Activated CD4-positive, CD25-positive, alpha-beta regulatory T cell (primary cell): ENCODE measurements around the gene HSP90AA1.
"Not testable (repeated sequence)": the region's sequence is repeated elsewhere in the genome, so short reads cannot be mapped to it uniquely, and the experiment has no call there.

Experiments used
- DNase-seq, 4 experiments: peaks; one replicate each; lab custom pipeline; 2025; lab: John Stamatoyannopoulos, UW

Gene HSP90AA1

DNA sequence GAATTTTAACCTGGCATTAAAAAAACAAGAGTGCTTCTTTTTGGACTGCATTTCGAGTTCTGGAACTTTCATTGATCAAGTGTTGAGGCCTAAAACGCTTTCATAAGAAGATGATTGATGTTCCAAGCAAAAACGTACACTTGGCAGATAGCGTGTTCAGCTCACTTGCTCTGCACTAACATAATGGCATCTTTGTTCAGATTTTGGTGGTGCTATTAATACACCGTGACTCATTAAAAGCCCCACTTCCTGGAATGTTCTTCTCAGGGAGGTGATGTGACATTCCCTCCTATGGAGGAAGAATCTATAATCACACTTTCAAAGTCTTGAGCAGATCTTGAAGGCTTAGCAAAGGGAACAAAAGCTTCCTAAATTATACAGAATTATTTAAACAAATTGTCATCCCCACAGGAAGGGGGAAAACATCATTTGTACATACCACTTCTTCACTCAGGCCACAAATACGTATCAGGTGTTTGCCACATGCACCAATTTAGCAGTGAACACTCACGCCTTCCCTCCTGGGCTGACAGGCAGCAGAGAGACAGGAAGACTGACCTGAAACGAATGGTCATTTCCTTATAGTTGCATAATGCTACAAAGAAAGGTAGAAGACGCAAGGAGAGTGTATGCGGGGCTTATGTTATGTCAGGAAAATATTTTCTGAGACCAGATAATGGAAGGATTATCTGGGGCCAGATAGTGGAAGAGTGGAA is 15.4 kb downstream of the HSP90AA1 start:
- no peak for DNase-seq

DNA sequence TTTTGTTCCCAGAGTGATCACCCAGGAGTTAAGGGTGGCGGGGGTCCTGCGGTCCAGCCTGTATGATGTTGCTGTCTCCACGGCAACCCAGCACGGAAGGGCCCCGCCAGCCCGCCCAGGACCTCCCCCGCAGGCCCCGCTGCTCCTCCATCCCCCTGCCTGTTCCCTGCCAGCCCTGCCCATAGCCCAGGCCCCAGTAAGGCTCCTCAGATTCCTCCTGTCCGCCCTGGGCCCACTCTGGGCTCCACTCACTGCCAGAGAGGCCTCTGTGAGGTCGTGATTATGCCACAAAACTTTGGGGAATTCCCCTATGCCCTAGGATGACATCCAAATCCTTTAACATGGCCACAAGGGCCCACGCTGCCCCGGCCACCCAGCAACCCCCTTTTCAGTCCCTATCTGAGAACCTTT is 20.8 kb downstream of the HSP90AA1 start:
- DNase-seq: no peak

DNA sequence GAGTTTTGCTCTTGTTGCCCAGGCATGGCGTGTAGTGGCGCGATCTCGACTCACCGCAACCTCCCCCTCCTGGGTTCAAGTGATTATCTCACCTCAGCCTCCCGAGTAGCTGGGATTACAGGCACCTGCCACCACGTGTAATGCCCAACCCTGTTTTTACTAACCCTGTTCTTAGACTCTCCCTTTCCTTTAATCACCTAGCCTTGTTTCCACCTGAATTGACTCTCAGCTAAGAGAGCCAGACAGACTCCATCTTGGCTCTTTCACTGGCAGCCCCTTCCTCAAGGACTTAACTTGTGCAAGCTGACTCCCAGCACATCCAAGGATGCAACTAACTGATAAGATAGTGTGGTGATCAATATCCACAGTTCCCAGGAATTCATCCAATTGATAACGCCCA is 22.3 kb downstream of the HSP90AA1 start:
- not testable (repeated sequence) for DNase-seq

DNA sequence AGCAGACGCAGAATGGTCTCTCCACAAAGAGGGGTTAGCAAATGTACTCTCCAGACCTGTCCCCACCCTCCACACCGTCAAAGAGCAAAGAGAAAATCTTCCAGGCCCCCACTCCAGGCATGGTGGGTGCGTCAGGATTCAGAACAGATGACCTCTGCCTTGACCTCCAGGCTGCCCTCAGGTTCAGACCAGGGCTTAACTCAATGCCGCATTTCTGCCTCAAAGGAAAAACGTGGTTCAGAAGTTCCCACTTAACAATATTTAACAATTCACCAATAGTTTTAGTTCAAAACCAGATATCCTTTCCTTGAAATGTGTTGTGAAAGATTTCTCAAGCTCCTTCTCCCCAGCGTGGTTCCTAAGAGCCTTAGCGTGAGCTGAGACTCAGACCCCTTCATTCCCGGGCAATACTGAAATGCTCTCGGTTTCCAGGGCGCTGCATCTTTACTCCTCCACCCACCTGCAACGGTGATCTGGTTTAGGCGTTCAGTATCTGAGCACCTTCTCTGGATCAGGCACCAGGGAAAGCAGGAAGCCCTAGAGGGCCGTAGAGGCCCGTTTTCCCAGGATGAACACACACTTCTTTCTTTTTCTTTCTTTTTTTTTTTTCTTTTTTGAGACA is 22.9 kb downstream of the HSP90AA1 start:
- DNase-seq: no peak

DNA sequence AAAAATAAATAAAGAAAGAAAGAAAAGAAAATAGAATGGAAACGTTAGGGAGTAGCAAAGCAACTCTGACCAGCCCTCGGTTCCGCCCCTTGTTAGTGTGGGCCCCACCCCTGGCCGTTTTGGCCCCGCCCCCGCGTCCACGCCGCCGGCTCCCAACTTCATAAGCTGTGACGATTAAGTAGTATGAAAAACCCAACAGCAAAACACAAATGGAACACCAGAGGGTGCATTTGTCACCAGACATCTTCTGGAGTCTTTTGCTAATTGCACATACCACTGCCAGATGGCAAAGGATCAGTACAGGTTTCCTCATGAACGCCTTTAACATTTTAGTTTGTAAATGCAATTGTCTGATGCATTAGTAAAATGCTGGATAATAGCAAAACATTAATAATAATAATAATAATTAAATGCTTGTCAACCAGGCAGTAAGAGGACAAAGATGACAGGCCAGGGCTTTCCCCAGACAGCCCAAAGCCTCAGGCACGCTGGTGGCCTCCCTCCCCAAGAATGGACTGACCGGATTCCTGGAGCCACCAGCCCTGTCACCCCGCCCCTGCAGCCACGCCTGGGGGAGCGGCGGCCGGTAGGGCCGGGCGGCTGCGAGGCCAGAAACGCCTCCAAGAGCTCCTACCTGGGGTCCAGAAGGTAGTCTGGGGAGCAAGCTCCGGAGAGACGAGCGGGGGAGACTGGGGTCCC is 23.6 kb downstream of the HSP90AA1 start:
- peak in 3 of 4 experiments; percentile 26 to 41 (median 35) for DNase-seq

DNA sequence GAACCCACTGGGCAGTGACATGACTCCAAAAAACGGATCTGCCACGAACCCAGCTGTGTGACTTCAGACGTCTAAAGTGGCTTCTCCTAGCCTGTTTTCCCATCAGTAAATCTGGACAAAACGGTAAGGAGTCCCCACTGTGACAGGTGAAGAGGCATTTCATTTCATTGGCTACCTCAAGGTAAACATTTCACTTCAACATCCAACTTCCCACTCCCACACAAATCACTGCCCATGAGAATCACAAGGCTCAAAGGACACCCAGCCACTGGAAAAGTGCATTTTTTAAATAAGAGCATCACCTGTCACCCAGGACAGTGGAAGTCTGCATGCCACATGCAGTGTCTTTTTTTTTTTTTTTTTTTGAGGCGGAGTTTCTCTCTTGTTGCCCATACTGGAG is 27.9 kb downstream of the HSP90AA1 start:
- DNase-seq: no peak

DNA sequence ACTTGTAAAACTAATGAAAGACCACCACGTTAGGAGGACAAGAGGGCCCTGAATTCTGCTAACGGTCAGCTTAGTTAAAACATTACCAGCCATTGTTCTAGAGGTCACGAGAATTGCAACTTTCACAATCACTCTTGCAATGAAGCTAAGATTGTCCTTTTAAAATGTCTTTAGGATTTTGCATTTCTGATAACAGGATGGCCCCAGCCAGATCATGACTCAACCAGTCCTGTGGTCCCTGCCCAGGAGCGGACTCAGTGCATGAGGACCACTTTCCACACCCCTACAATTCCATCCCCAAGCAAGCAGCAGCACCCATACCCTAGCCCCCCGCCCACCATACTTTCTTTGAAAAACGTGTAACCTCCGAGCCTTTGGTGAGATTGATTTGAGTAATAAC is 28.7 kb downstream of the HSP90AA1 start:
- DNase-seq: no peak

DNA sequence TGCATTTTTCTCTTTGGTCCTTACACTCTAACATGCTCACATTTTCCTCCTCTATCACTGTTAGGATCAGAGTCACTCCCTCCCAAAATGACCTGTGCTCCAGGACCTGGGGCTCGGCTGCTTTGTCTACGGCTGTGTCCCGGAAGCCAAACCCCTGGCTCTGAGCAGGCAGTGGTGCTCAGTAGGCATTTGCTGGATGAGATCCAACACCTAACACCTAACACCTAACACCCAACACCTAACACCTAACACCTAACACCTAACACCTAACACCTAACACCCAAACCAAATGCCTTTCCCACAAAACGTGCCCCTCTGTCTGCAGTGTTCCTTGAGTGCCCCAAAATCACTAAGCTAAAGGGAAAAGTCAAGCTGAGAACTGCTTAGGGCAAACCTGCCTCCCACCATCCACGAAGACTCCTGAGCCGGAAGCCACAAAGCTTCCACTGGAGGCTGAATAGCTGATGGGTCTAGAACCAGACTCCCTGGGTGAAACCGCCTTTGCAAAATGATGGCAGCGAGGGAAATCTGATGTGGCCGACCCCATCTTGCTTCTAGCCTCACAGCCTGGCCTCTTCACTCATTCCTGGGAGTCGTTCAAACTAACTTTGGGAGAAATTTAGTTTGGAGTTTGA is 29.2 kb downstream of the HSP90AA1 start:
- no peak for DNase-seq

DNA sequence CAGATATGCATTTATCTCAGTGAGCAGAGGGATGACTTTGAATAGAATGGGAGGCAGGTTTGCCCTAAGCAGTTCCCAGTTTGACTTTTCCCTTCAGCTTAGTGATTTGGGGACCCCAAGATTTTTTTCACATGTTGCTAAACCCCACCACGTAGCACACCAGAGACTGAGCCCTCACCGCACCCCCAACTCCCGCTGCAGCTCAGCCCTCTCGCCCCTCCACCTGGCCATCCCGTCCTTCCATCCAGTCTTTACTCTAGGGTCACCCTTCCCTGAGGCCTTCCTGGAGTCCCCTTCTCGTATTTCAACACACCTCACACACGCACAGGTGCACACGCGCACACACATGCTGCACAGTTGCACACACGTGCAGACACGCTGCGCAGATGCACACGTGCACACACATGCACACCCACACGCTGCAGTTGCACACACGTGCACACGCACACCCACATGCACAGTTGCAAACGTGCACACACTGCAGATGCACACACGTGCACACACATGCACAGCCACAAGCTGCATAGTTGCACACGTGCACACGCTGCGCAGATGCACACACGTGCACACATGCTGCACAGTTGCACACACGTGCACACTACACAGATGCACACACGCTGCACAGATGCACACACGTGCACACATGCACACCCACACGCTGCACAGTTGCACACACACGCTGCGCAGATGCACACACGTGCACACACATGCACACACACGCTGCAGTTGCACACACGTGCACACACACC is 30.0 kb downstream of the HSP90AA1 start:
- no peak for DNase-seq

DNA sequence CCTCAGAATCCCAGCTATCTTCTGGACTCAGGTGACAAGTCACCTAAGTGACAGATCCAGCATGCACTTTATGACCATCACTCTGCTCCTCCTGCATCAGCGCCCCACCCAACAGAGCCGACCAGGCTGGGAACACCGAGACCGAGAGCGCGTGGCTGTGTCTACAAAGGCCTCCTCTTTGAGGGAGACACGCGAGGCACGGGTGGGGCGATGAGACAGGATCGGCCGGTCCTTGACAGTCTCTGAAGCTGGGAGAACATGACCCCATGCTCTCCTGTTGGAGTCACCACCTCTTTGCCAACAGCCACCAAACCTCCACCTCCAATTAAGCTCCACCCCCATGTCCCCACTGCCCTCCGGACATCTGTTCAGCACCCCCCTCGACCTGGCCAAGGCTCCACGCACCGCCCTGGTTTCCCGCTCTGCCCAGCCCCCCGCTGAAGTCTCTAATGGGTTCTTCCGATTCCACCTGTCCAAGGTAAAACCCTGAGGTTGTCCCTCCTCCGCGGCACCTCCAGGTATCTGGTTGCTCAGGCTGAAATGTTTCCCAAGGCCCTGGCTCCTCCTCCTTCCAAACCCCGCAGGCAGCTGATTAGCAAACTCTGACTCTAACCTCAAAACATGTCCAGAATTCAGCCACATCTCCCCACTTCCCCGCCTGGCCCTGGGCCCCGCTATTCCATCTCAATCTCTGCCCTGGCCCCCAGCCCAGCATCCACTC is 31.5 kb downstream of the HSP90AA1 start:
- DNase-seq: no peak

DNA sequence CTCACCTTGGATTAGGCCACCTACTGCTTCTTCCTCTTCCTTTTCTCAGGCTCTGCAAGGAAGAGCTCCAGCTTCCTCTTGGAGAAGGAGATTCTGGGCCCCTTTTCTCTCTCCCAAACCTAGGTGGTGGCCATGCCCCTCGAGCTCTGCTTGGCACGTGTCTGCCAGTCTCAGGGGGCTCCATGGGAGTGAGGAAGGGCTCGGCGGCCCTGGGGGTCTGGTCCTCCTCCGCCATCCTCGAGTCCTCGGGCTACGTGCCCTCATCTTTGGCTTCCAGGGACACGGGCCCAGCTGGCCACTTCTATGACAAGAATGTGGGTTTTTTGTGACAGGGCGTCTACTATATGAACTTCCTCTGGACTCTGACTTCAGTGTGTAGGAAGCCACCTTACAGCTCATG is 34.3 kb downstream of the HSP90AA1 start:
- DNase-seq: no peak

DNA sequence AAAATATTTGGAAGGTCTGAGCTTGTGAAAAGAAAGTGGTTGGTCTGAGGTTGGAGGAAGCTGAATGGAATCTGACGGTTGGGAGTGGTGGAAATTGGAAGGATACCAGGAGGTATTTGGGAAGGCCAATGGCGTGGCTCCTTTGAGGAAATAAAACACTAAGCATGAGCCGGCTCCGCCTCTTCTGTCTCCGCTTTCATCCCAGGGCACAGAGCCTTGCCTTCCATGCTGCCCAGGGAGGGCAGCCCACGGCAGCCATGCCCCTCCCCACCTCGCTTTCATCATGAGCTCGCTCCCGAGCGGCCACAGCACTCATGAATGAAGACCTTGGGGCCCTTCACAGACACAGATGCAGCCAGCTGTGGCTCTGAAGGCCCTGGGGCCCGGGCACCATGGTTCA is 36.2 kb downstream of the HSP90AA1 start:
- DNase-seq: no peak

DNA sequence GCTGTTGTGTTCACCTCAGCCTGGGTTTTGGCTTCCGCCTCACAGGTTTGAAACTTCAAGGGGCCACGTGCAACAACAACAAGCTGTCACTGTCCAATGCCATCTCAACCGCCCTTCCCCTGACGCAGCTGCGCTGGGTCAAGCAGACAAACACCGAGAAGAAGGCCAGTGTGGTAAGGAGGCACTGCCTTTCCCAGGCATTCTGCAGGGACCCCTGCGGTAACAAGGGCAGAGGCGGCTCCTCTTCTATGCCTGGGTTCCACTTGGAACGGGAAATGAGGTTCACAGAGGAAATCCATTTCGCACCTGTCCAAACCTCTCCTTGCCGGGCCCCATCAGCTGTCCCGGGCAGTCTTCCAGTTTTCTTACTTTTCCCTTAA is 36.8 kb downstream of the HSP90AA1 start:
- no peak for DNase-seq

DNA sequence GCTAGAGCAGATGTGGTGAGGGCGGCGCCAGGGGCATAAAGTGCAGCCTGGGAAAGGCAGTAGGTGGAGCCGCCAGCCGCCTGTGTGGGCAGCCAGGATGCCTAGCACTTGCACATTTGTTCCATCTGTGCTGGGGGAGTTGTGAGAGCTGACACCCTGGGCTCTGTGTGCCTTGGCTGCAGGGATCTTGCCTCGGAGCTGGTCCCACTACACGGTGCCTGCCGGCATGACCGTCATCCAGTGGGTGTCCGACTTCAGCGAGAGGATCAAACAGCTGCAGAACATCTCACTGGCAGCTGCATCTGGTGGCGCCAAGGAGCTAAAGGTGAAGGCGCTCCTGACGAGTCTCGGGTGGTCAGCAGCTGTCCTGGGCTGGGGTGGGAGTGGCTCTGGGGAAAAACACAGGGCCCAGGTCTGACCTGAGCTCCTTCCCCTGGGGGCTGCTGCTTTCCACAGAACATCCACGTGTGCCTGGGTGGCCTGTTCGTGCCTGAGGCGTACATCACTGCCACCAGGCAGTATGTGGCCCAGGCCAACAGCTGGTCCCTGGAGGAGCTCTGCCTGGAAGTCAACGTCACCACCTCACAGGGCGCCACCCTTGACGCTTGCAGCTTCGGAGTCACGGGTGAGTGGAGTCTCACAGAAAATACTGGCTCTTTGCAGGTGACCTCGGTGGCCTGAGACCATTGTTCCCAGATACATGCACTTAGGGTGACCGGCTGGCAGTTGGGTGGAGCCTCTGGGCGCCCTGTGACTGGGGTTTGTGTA is 37.4 kb downstream of the HSP90AA1 start:
- no peak for DNase-seq

DNA sequence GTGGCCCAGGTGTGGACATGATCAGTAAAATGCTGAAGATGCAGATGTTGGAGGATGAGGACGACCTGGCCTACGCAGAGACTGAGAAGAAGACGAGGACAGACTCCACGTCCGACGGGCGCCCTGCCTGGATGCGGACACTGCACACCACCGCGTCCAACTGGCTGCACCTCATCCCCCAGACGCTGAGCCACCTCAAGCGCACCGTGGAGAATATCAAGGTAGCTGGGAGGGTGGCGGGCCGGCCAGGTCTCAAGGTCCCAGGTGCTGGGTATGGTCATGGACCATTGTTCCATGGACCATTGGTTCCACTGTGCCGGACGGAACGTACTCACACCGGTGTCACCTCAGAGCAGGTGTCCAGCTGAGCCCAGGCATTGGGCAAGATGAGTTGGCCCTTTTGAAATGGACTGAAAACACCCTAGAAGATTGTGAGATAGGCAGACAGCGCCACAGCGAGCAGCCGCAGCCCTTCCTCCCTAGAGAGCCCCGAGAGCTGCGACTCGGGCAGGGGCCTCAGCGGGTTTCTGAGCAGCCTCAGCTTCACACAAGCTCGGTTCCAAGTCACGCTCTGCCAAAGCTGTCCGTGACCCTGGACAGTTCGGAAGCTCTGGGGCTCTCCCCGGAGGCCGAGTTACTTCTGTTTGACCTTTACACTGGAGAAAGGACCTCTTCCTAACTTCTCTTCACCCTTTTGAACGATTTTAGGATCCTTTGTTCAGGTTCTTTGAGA is 38.9 kb downstream of the HSP90AA1 start:
- no peak for DNase-seq

DNA sequence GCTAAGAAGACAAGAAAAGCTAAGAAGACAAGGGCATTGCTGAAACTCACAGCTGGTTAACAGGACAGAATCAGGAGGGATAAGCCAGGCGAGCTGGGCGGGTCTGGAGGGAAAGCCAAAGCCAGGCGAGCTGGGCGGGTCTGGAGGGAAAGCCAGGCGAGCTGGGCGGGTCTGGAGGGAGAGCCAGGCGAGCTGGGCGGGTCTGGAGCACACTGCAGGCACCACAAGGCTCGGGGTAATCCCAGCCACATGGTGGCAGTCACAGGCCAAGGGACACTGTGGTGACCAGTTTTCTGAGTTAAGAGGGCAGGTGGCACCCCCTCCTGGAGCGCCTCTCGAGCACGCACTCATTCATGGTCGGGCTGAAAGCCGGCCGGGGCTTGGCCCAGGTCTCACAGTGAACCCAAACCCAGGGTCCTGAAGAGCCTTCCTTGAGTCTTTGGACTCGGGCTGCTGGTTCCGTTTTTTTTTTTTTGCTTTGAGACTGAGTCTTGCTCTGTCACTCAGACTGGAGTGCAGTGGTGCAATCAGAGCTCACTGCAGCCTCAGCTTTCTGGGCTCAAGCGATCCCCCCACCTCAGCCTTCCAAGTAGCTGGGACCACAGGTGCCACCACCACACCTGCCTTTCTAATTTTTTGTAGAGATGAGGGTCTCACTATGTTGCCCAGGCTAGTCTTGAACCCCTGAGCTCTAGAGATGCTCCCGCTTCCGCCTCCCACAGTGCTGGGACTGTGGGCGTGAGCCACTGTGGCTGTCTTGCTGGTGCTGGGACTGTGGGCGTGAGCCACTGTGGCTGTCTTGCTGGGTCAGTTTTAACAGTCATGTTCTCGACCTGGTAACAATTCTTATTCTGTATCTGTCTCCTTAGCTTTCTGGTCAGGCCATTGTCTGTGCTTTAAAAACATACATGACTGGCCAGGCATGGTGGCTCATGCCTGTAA is 40.2 kb downstream of the HSP90AA1 start:
- DNase-seq: no peak

DNA sequence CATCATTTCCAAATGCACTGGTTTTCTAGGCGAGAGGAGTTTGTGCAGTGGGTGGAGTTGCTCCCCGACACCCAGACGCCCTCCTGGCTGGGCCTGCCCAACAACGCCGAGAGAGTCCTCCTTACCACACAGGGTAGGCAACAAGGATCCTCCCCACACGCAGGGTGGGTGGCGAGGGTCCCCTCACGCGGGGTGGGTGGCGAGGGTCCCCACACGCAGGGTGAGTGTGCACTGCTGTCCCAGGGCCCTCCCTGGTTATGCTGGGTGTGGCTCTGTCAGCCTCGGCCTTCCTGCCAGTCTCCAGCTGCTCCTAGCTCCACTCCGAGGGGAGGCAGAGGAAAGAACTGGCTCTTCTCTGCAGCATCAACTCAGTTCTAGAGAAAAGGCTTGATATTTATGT is 42.3 kb downstream of the HSP90AA1 start:
- no peak for DNase-seq

DNA sequence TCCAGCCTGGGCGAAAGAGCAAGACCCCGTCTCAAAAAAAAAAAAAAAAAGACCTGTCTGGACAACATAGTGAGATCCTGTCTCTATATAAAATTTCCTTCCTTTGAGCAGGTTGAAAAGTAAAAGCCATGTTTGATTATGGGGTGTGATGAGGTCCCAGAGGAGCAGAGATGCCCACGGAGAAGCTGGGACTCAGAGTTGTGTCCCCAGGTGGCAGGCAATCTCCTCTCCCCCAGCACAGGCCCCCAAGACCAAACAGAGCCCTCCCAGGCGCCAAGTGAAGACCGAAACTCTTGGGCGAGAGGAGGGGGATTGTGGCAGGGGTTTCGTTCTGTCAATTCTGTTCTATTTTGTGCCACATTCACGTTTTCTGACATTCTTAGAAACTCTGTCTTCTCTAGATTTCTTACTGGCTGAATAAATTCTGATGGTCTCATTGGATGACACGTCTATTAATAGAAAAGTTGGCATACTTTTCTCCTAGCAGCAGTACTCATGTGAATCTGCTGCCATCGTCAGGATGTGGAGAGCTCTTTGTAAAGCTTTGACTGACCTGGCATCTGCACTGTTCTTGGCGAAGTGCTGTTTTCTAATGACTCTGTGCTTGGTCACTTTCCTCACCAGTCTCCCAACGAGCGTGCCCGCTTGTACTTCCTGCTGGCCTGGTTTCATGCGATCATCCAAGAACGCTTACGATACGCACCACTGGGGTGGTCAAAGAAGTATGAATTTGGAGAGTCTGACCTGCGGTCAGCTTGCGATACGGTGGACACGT is 43.4 kb downstream of the HSP90AA1 start:
- no peak for DNase-seq
